ENCODE data around the gene KRT38.
"Not testable (repeated sequence)": the region's sequence is repeated elsewhere in the genome, so short reads cannot be mapped to it uniquely, and the experiment has no call there.

Gene KRT38

GRCh38 chr17:41422586-41422985 lies 18.2 kb downstream of the KRT38 start:
- not testable (repeated sequence) for DNase-seq (ENCODE audit: low read depth in 3 of 3, low spot score in 1 of 3)

- DNase-seq (ENCODE audit: low read depth in 3 of 3, low spot score in 1 of 3) = no peak
Measured at GRCh38 chr17:41421617-41422016, 19.2 kb downstream of the KRT38 start.

GRCh38 chr17:41421116-41421515 lies 19.7 kb downstream of the KRT38 start:
- no peak for DNase-seq (ENCODE audit: low read depth in 3 of 3, low spot score in 1 of 3)

GRCh38 chr17:41420134-41420533 lies 20.6 kb downstream of the KRT38 start:
- DNase-seq (ENCODE audit: low read depth in 3 of 3, low spot score in 1 of 3) = no peak

- no peak for DNase-seq (ENCODE audit: low read depth in 3 of 3, low spot score in 1 of 3)
Measured at GRCh38 chr17:41419716-41420115, 21.1 kb downstream of the KRT38 start.

GRCh38 chr17:41418116-41418860 lies 22.5 kb downstream of the KRT38 start:
- no peak for DNase-seq (ENCODE audit: low read depth in 3 of 3, low spot score in 1 of 3)

GRCh38 chr17:41417576-41418015 lies 23.2 kb downstream of the KRT38 start:
- no peak for DNase-seq (ENCODE audit: low read depth in 3 of 3, low spot score in 1 of 3)

GRCh38 chr17:41417127-41417526 lies 23.7 kb downstream of the KRT38 start:
- no peak for DNase-seq (ENCODE audit: low read depth in 3 of 3, low spot score in 1 of 3)

GRCh38 chr17:41416479-41416878 lies 24.3 kb downstream of the KRT38 start:
- DNase-seq (ENCODE audit: low read depth in 3 of 3, low spot score in 1 of 3) = no peak

- no peak for DNase-seq (ENCODE audit: low read depth in 3 of 3, low spot score in 1 of 3)
Measured at GRCh38 chr17:41415833-41416335, 24.9 kb downstream of the KRT38 start.

- no peak for DNase-seq (ENCODE audit: low read depth in 3 of 3, low spot score in 1 of 3)
Measured at GRCh38 chr17:41415411-41415810, 25.4 kb downstream of the KRT38 start.

- DNase-seq (ENCODE audit: low read depth in 3 of 3, low spot score in 1 of 3) = no peak
Measured at GRCh38 chr17:41413982-41414381, 26.8 kb downstream of the KRT38 start.

- DNase-seq (ENCODE audit: low read depth in 3 of 3, low spot score in 1 of 3) = no peak
Measured at GRCh38 chr17:41413353-41413957, 27.3 kb downstream of the KRT38 start.

- no peak for DNase-seq (ENCODE audit: low read depth in 3 of 3, low spot score in 1 of 3)
Measured at GRCh38 chr17:41411072-41411840, 29.5 kb downstream of the KRT38 start.

- no peak for DNase-seq (ENCODE audit: low read depth in 3 of 3, low spot score in 1 of 3)
Measured at GRCh38 chr17:41407226-41407625, 33.6 kb downstream of the KRT38 start.

- no peak for DNase-seq (ENCODE audit: low read depth in 3 of 3, low spot score in 1 of 3)
Measured at GRCh38 chr17:41406205-41406604, 34.6 kb downstream of the KRT38 start.

- peak in 1 of 3 donors; percentile 2 for DNase-seq (ENCODE audit: low read depth in 3 of 3, low spot score in 1 of 3)
Measured at GRCh38 chr17:41404024-41404671, 36.6 kb downstream of the KRT38 start.

- no peak for DNase-seq (ENCODE audit: low read depth in 3 of 3, low spot score in 1 of 3)
Measured at GRCh38 chr17:41403404-41404023, 37.3 kb downstream of the KRT38 start.

- no peak for DNase-seq (ENCODE audit: low read depth in 3 of 3, low spot score in 1 of 3)
Measured at GRCh38 chr17:41402161-41402560, 38.6 kb downstream of the KRT38 start.

GRCh38 chr17:41396996-41397660 lies 43.7 kb downstream of the KRT38 start, which contains the start of gene KRT31:
Gene KRT31 (minus strand): TSS chr17:41397608. CDS start chr17:41397539, 69 bp downstream.
- DNase-seq (ENCODE audit: low read depth in 3 of 3, low spot score in 1 of 3) = no peak

Measured in stimulated activated CD4-positive, alpha-beta T cell treated with anti-CD3 and anti-CD28 coated beads, TNF-alpha, amount 100 ng/mL, for 1 hour (primary cell).